GM12878 (cell line): ENCODE measurements around the gene SPTSSB. TPM values are rescaled to one million over a fixed set of nuclear protein-coding genes. Genes with fewer than 3 reads are reported as not detected.

ENCODE experiments used
- ATAC-seq: fragments of 200-7000 bp; cut with Tn5 transposase; 3 replicates; pipeline ENCODE4 v1.9.1; 2020; ENCODE audit warnings: mild to moderate bottlenecking, moderate library complexity
- BruUV-seq: library from RNA; stranded (reverse); fragments of 400-500 nt; replicated peaks from 2 replicates; lab custom pipeline; 2021; lab: Mats Ljungman, UMichigan
- CTCF ChIA-PET: fragments of 300-600 bp; sonication (Branson Sonifier 250); formaldehyde crosslinking; extraction: SDS; loops from one replicate; lab custom pipeline; 2021; ENCODE audit warnings: inconsistent platforms; lab: Yijun Ruan, JAX
- POLR2A ChIA-PET: fragments of 350-600 bp; formaldehyde crosslinking; extraction: SDS; loops from one replicate; lab custom pipeline; 2021; ENCODE audit warnings: inconsistent platforms; lab: Charles Lee
- RAD21 ChIA-PET: fragments of 300-600 bp; sonication (Branson Sonifier 250); formaldehyde crosslinking; loops from one replicate; lab custom pipeline; 2023; ENCODE audit warnings: antibody characterized with exemption; ENCODE audit not compliant: unreplicated experiment; lab: Charles Lee
- SMC1A ChIA-PET: fragments of 300-600 bp; sonication (Branson Sonifier 250); formaldehyde crosslinking; loops from one replicate; lab custom pipeline; 2023; ENCODE audit not compliant: unreplicated experiment, uncharacterized antibody; lab: Charles Lee
- DNase-seq: peaks from one replicate; pipeline ENCODE4 v3.0.0-alpha.2; 2011; ENCODE audit warnings: low read depth, low spot score
- FAIRE-seq: peaks from 3 replicates; lab custom pipeline; 2011; peaks lifted over from hg19 to GRCh38; lab: Jason Lieb, UNC
- H2AFZ ChIP-seq: 2 replicates; pipeline ENCODE4 v1.6.0; 2011; ENCODE audit warnings: low read depth, low read length, control low read depth; ENCODE audit not compliant: control insufficient read depth
- H3K27ac ChIP-seq: 2 replicates; pipeline ENCODE4 v1.5.1; 2011; ENCODE audit warnings: control low read depth; ENCODE audit not compliant: control insufficient read depth, insufficient read depth
- H3K27me3 ChIP-seq, 2 experiments: replicated peaks in 1 of 2; 2 replicates each; pipeline versions ENCODE4 v1.6.0 to v1.6.1; 2011; ENCODE audit warnings: low read length in 1 of 2; ENCODE audit not compliant: control insufficient read depth in 2 of 2, insufficient read depth in 2 of 2
- H3K36me3 ChIP-seq, 2 experiments: 2 replicates each; pipeline ENCODE4 v1.5.1; 2011; ENCODE audit warnings: low read length in 1 of 2; ENCODE audit not compliant: control insufficient read depth in 2 of 2, insufficient read depth in 2 of 2
- H3K4me1 ChIP-seq: 2 replicates; pipeline ENCODE4 v1.6.1; 2011; ENCODE audit warnings: mild to moderate bottlenecking, low read length, moderate library complexity, mixed read lengths; ENCODE audit not compliant: control insufficient read depth, insufficient read depth
- H3K4me2 ChIP-seq: 2 replicates; pipeline ENCODE4 v1.6.0; 2011; ENCODE audit warnings: control low read depth; ENCODE audit not compliant: control insufficient read depth, insufficient read depth
- H3K4me3 ChIP-seq: fragments of 200-600 bp; sonication (generic); 2 replicates; pipeline ENCODE4 v1.5.1; 2016
- H3K79me2 ChIP-seq: 2 replicates; pipeline ENCODE4 v1.6.0; 2011; ENCODE audit warnings: low read length; ENCODE audit not compliant: control insufficient read depth, insufficient read depth
- H3K9ac ChIP-seq: 2 replicates; pipeline ENCODE4 v1.8.0; 2011; ENCODE audit warnings: low read length, control low read depth, mixed read lengths; ENCODE audit not compliant: control insufficient read depth, insufficient read depth
- H3K9me3 ChIP-seq: replicated peaks from 3 replicates; pipeline ENCODE4 v1.5.1; 2011; ENCODE audit warnings: mild to moderate bottlenecking, low read length; ENCODE audit not compliant: control insufficient read depth, insufficient read depth
- H4K20me1 ChIP-seq: 2 replicates; pipeline ENCODE4 v1.6.0; 2011; ENCODE audit not compliant: control insufficient read depth, insufficient read depth
- BACH1 ChIP-seq: fragments of 450-650 bp; IDR thresholded peaks from 2 replicates; pipeline ENCODE4 v1.6.1; 2017; ENCODE audit warnings: mild to moderate bottlenecking, borderline replicate concordance
- BHLHE40 ChIP-seq, 2 experiments: fragments of 450-650 bp in 1 of 2; IDR thresholded peaks; 2 replicates each; pipeline ENCODE4 v1.6.1; 2011 to 2017; ENCODE audit warnings: low read depth in 2 of 2, borderline replicate concordance in 1 of 2, improper control_type of control experiment in 1 of 2, low read length in 1 of 2, mild to moderate bottlenecking in 1 of 2
- CBX5 ChIP-seq: sonication (generic); IDR thresholded peaks from 2 replicates; pipeline ENCODE4 v1.6.1; 2016; ENCODE audit warnings: low read depth, moderate library complexity, mild to moderate bottlenecking, inconsistent platforms
- FOXK2 ChIP-seq: fragments of 450-650 bp; IDR thresholded peaks from 2 replicates; pipeline ENCODE4 v1.6.1; 2017; ENCODE audit warnings: mild to moderate bottlenecking, moderate library complexity
- HDAC6 ChIP-seq: fragments of 200-600 bp; sonication (generic); IDR thresholded peaks from one replicate; pipeline ENCODE4 v1.8.0; 2017; ENCODE audit warnings: antibody characterized with exemption; ENCODE audit not compliant: unreplicated experiment
- HDGF ChIP-seq: fragments of 450-650 bp; IDR thresholded peaks from 2 replicates; pipeline ENCODE4 v1.6.1; 2016; ENCODE audit warnings: antibody characterized with exemption
- IKZF1 ChIP-seq: fragments of 450-650 bp; conservative IDR thresholded peaks from 2 replicates; pipeline ENCODE4 v1.6.1; 2017; ENCODE audit warnings: antibody characterized with exemption, mild to moderate bottlenecking
- IKZF2 ChIP-seq, 2 experiments: fragments of 450-650 bp; IDR thresholded peaks; 2 replicates each; pipeline ENCODE4 v1.6.1; 2017; ENCODE audit warnings: mild to moderate bottlenecking in 2 of 2, moderate library complexity in 2 of 2
- JUND ChIP-seq: IDR thresholded peaks from 2 replicates; pipeline ENCODE4 v1.6.1; 2012; ENCODE audit warnings: low read depth, mild to moderate bottlenecking, low read length, improper control_type of control experiment, moderate library complexity
- NBN ChIP-seq: fragments of 450-650 bp; IDR thresholded peaks from 2 replicates; pipeline ENCODE4 v1.6.1; 2016
- NR2F1 ChIP-seq: fragments of 450-650 bp; conservative IDR thresholded peaks from 2 replicates; pipeline ENCODE4 v1.6.1; 2017; ENCODE audit warnings: mild to moderate bottlenecking
- NRF1 ChIP-seq: conservative IDR thresholded peaks from 2 replicates; pipeline ENCODE4 v1.6.1; 2011; ENCODE audit warnings: mild to moderate bottlenecking, low read depth, low read length, improper control_type of control experiment
- SPI1 ChIP-seq: IDR thresholded peaks from 2 replicates; pipeline ENCODE4 v1.6.1; 2011; ENCODE audit warnings: low read depth, mild to moderate bottlenecking, low read length, moderate library complexity, borderline replicate concordance; ENCODE audit not compliant: insufficient read depth
- TAF1 ChIP-seq: IDR thresholded peaks from 2 replicates; pipeline ENCODE4 v1.6.1; 2011; ENCODE audit warnings: mild to moderate bottlenecking, low read depth, low read length, borderline replicate concordance
- TBL1XR1 ChIP-seq: IDR thresholded peaks from 2 replicates; pipeline ENCODE4 v1.6.1; 2012; ENCODE audit warnings: low read depth, low read length, improper control_type of control experiment
- YBX1 ChIP-seq: fragments of 450-650 bp; IDR thresholded peaks from 2 replicates; pipeline ENCODE4 v1.6.1; 2016; ENCODE audit warnings: antibody characterized with exemption
- YY1 ChIP-seq: IDR thresholded peaks from 2 replicates; pipeline ENCODE4 v1.6.1; 2011; ENCODE audit warnings: low read depth, mild to moderate bottlenecking, low read length
- ZZZ3 ChIP-seq: IDR thresholded peaks from 2 replicates; pipeline ENCODE4 v1.6.1; 2011; ENCODE audit warnings: low read depth; ENCODE audit not compliant: control insufficient read depth, insufficient read length
- WGBS: methylation state at CpG from one replicate; pipeline ENCODE4 v1.1.6; 2016; ENCODE audit warnings: low lambda C conversion rate; ENCODE audit not compliant: insufficient replicate concordance, insufficient coverage; ENCODE audit errors: missing lambda C conversion rate; 5-methylcytosine and 5-hydroxymethylcytosine counted together
- in situ Hi-C: fragments of 300-500 bp; cut with MboI; formaldehyde crosslinking; loops from 9 replicates; pipeline ENCODE4 v1.14.3; 2018; ENCODE audit warnings: mixed read lengths
- intact Hi-C: fragments of 100-400 bp; cut with micrococcal nuclease; formaldehyde crosslinking; loops from one replicate; pipeline ENCODE4 v1.14.2; 2022; ENCODE audit not compliant: unreplicated experiment
- polyA plus RNA-seq, 11 experiments: library from polyadenylated mRNA; depleted of rRNA in 4 of 11; unstranded in 6 of 11; stranded (reverse) in 5 of 11; fragments of >200 nt; fragmentation: Nextera tagmentation in 4 of 11; fragmentation: Illumina TruSeq in 1 of 11; extraction: Ambion mirVana in 4 of 11; extraction: Trizol in 1 of 11; gene quantifications; 1 replicate in 1 of 11; 2 replicates in 10 of 11; pipeline versions ENCODE4 v1.2.1 to v1.2.3, GENCODE V29; 2011 to 2016; ENCODE audit warnings: inconsistent platforms in 2 of 11, missing spikeins in 2 of 11, low read depth in 1 of 11
- total RNA-seq, 4 experiments: library from RNA; depleted of rRNA in 3 of 4; stranded (reverse); fragments of >200 nt in 3 of 4; fragmentation: Illumina TruSeq in 1 of 4; extraction: Trizol in 1 of 4; gene quantifications; 2 replicates each; pipeline versions ENCODE4 v1.2.1 to v1.2.3, GENCODE V29; 2013 to 2021
- TF ChIP-seq, protein P1 (sequence below): fragments of 150-350 bp; IDR thresholded peaks from 2 replicates; pipeline ENCODE4 v1.6.1; 2014; ENCODE audit warnings: mild to moderate bottlenecking, low read depth, low read length

Gene SPTSSB
- total and polyA plus RNA-seq, 10 of the 15 experiments (the other 5 are each of a cell fraction or from before 2014, with no cell fraction given) = 0.19 to 30.6 (median 0.91) TPM

GRCh38 chr3:161336661-161337060, 34.7 kb downstream of the SPTSSB start:
- no peaks in the 10 kb centered on the region for H3K36me3 ChIP-seq
- 54% methylated on average over 2 of the region's 2 CpGs for WGBS
- no peaks in the 10 kb centered on the region for H3K27me3 ChIP-seq
- H3K4me3 ChIP-seq = no peak overlapping the region
- no peaks in the 10 kb centered on the region for H4K20me1 ChIP-seq
- no peak overlapping the region for H2AFZ ChIP-seq
- no peak overlapping the region for H3K27ac ChIP-seq
- peak; percentile 79 for ATAC-seq
- ChIA-PET RAD21 (no interaction called here), POLR2A (no interaction called here), SMC1A (interaction anchor here (0.9 to 1.6 kb wide), 2 partner anchors 10 to 12 kb away, joined by 4 to 7 read pairs; no protein-coding TSS in a partner anchor), CTCF (interaction anchor here (1.3 to 3.0 kb wide), 2 partner anchors 10 to 19 kb away, joined by 3 to 8 read pairs; no protein-coding TSS in a partner anchor)
- no peak for FAIRE-seq
- intact Hi-C loops (no loop called here), in situ Hi-C loops (no loop called here)
- no peaks in the 10 kb centered on the region for H3K4me1 ChIP-seq
- BruUV-seq = no TSS peak
- no peak overlapping the region for H3K9ac ChIP-seq
- DNase-seq = no peak
- peak; percentile 41 for TF ChIP-seq SPI1
- no peak for TF ChIP-seq CBX5
- peak; percentile 55; the same call in 1 of the 2 replicates for TF ChIP-seq NR2F1
- no peak for TF ChIP-seq YBX1
- TF ChIP-seq IKZF1 = peak; percentile 36
- peak; percentile 13 to 16; a peak in 1 of 4 replicates for TF ChIP-seq IKZF2 (IDR thresholded peaks at IDR 0.05)
- H3K79me2 ChIP-seq = no peaks in the 10 kb centered on the region
- no peaks in the 10 kb centered on the region; the same call in 2 of the 3 replicates for H3K9me3 ChIP-seq
- H3K4me2 ChIP-seq = no peak overlapping the region

DNA sequence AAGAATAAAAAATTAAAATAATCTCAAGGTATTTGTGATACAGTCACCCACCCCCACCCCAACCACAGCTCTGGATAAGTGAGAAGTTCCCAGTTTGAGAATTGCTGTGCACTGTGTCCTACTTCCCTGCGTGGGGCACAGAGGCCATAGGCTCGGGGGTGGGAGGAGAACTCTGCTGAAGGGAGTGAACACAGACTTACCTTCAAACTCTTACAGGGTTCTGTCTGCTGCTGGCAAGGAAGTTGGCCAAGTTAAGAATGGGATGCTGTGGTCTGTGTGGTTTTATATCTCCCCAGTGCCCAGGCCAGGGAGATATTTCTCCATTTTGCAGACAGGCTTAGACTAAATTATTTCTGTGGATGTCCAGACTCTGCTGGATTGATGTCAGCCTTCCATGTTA, 37.6 kb downstream of the SPTSSB start:
- Histone ChIP-seq H3K27ac (no peak overlapping the region), H3K4me3 (no peak overlapping the region), H3K27me3 (no peaks in the 10 kb centered on the region), H3K4me1 (no peaks in the 10 kb centered on the region), H2AFZ (no peak overlapping the region)
- no peak for FAIRE-seq
- ChIA-PET POLR2A (no interaction called here), CTCF (no interaction called here), SMC1A (no interaction called here), RAD21 (no interaction called here)
- in situ Hi-C loops = no loop called here
- WGBS = 0% methylated on average over 2 of the region's 2 CpGs
- TF ChIP-seq ZZZ3 (no peak), BACH1 (no peak), HDAC6 (no peak), YY1 (no peak), FOXK2 (no peak), NBN (no peak), HDGF (no peak), JUND (no peak), BHLHE40 (IDR thresholded peaks at IDR 0.05; ENCODE audit: borderline replicate concordance in 1 of 2, low read depth in 2 of 2, low read length in 1 of 2) (no peak), NRF1 (no peak), TAF1 (no peak), TBL1XR1 (no peak)
- TF ChIP-seq, protein P1, sequence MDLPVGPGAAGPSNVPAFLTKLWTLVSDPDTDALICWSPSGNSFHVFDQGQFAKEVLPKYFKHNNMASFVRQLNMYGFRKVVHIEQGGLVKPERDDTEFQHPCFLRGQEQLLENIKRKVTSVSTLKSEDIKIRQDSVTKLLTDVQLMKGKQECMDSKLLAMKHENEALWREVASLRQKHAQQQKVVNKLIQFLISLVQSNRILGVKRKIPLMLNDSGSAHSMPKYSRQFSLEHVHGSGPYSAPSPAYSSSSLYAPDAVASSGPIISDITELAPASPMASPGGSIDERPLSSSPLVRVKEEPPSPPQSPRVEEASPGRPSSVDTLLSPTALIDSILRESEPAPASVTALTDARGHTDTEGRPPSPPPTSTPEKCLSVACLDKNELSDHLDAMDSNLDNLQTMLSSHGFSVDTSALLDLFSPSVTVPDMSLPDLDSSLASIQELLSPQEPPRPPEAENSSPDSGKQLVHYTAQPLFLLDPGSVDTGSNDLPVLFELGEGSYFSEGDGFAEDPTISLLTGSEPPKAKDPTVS = no peak
- TF ChIP-seq, all 136 proteins: peak for 0
- H3K4me2 ChIP-seq = no peak overlapping the region
- ATAC-seq = no peak
- H3K79me2 ChIP-seq = no peaks in the 10 kb centered on the region
- no peaks in the 10 kb centered on the region; the same call in 2 of the 3 replicates for H3K9me3 ChIP-seq
- no peaks in the 10 kb centered on the region for H4K20me1 ChIP-seq
- BruUV-seq = no TSS peak
- no peak for DNase-seq
- H3K36me3 ChIP-seq = no peaks in the 10 kb centered on the region
- intact Hi-C loops = no loop called here
- H3K9ac ChIP-seq = no peak overlapping the region
